Gastrocnemius medialis (tissue), 4 donors: ENCODE measurements around the gene APOBEC2.

Experiments used
- CTCF ChIP-seq, 5 experiments: fragments of 450-650 bp in 3 of 5; fragments of 200-600 bp in 2 of 5; sonication (generic) in 2 of 5; IDR thresholded peaks in 4 of 5; conservative IDR thresholded peaks in 1 of 5; 1 replicate in 4 of 5; 2 replicates in 1 of 5; pipeline ENCODE4 v1.5.1; 2016 to 2019; ENCODE audit warnings: antibody characterized with exemption in 5 of 5, mild to moderate bottlenecking in 3 of 5, moderate library complexity in 3 of 5
- POLR2A ChIP-seq, 2 donors: fragments of 450-650 bp; IDR thresholded peaks; one replicate each; pipeline ENCODE4 v1.6.1; 2017; ENCODE audit warnings: antibody characterized with exemption in 2 of 2, mild to moderate bottlenecking in 2 of 2, moderate library complexity in 2 of 2

DNA sequence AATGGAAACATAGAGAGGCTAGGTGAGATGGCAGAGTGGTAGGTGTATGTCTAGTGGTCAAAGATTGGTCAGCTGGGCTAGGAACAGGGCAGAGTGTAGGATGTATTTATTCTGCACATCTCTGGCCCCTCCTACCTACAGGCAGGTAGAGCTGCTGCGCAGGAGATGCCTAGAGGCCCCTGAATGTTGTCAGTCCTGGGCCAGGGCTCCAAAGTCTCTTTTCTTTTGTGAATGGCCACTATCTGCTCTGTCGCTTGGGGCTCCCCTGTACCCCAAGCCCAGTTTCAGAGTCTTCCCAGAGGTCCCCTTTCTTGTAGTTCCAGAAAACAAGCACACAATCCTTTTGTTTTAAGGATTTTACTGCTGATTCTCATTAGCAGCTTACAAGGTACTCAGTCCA lies 5.7 kb upstream of the APOBEC2 start:
- no peak for TF ChIP-seq CTCF (IDR thresholded peaks at IDR 0.05 in 4 of 5, conservative IDR thresholded peaks at IDR 0.05 in 1 of 5)
- TF ChIP-seq POLR2A (IDR thresholded peaks at IDR 0.05): no peak
